Measurements from ENCODE around the gene RASGEF1C.

DNA sequence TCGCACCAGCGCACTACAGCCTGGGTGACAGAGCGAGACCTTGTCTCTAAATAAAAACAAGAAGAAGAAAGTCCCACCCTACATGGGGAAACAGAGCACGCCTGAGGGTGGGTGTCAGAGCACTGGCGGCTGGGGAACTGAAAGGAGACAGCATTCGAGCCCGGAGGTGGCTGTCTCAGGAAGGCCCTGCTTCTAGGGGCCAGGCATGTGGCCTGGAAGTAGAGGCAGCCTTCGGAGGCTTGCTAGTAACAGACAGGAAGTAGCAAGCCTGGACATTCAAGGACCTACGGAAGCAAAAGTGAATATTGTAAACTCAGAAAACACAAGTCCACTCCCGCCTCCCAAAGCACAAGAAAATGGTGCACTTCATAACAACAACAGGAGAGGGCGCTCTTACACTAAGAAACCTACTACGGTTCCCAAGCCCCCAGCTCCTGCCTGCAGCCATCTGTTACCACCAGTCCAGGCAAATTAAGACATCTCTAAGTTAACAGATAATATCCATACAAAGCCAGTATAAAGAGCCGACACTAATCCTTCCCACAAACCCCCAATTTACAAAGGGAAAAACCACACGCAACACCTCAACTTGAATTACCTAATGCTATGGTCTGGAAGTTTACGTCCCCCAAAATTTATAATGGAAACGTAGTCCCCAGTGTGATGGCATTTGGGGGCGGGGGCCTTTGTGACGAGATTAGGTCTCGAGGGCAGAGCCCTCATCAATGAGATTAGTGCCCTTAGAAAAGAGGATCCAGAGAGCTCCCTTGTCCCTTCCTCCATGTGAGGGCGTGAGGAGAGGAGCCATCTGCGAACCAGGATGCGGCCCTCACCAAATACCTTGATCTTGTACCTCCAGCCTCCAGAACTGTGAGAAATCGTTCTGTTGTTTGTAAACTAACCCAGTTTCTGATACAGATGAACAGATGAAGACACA, 7.7 kb downstream of the RASGEF1C start:
- TF ChIP-seq, protein P1, sequence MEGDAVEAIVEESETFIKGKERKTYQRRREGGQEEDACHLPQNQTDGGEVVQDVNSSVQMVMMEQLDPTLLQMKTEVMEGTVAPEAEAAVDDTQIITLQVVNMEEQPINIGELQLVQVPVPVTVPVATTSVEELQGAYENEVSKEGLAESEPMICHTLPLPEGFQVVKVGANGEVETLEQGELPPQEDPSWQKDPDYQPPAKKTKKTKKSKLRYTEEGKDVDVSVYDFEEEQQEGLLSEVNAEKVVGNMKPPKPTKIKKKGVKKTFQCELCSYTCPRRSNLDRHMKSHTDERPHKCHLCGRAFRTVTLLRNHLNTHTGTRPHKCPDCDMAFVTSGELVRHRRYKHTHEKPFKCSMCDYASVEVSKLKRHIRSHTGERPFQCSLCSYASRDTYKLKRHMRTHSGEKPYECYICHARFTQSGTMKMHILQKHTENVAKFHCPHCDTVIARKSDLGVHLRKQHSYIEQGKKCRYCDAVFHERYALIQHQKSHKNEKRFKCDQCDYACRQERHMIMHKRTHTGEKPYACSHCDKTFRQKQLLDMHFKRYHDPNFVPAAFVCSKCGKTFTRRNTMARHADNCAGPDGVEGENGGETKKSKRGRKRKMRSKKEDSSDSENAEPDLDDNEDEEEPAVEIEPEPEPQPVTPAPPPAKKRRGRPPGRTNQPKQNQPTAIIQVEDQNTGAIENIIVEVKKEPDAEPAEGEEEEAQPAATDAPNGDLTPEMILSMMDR (IDR thresholded peaks at IDR 0.05 in 8 of 11, conservative IDR thresholded peaks at IDR 0.05 in 3 of 11): peak in 7 of 11 experiments; percentile 38 to 52 (median 47)
- no peak for TF ChIP-seq POLR2A (IDR thresholded peaks at IDR 0.05)
- peak in 1 of 3 donors; percentile 39 for TF ChIP-seq POLR2AphosphoS5 (IDR thresholded peaks at IDR 0.05)
